ENCODE results near the gene MSI1.

Gene MSI1

DNA sequence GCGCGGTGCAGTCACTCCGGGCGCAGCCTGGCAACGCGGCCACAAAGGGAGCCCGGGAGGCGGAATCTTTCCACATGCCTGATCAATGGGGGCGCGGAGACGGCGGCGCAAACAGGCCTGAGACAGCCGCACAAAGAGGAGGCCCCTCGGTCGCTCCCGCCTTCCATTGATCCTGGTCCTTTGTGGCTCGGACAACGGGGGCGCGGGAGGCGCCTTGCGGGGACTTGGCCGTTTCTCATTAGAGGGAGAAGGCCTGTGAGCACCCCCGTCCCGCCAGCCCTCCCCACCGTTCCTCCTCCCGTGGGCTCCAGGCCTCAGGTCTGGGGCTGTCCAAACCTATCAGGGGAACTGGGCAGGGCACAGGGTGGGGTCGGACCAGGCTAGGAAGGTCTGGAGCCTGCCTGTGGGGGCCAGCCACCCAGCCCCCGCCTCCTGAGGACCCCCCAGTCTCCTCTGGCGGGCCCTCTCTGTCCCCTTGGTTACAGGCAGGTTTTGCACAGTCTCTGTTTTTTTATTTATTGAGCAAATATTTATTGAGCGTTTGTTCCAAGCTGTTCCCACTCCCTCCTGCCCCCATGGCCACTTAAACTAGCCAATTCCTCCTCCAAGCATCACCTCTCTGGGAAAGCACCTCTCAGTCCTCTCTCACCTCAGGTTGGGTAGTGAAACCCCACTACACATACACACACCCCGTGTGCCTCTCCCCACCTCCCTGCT, 29.0 kb upstream of the MSI1 start:
- peak; percentile 37 to 68 for DNase-seq (ENCODE audit: low read depth in 1 of 2, low spot score in 1 of 2)
- in situ Hi-C loops (cut with HindIII; ENCODE audit: low pct_unique_long_range_greater_than_20kb, low sequenced_read_pairs) = no loop called here
- no peak for TF ChIP-seq JUND (IDR thresholded peaks at IDR 0.05; ENCODE audit: low read depth)

DNA sequence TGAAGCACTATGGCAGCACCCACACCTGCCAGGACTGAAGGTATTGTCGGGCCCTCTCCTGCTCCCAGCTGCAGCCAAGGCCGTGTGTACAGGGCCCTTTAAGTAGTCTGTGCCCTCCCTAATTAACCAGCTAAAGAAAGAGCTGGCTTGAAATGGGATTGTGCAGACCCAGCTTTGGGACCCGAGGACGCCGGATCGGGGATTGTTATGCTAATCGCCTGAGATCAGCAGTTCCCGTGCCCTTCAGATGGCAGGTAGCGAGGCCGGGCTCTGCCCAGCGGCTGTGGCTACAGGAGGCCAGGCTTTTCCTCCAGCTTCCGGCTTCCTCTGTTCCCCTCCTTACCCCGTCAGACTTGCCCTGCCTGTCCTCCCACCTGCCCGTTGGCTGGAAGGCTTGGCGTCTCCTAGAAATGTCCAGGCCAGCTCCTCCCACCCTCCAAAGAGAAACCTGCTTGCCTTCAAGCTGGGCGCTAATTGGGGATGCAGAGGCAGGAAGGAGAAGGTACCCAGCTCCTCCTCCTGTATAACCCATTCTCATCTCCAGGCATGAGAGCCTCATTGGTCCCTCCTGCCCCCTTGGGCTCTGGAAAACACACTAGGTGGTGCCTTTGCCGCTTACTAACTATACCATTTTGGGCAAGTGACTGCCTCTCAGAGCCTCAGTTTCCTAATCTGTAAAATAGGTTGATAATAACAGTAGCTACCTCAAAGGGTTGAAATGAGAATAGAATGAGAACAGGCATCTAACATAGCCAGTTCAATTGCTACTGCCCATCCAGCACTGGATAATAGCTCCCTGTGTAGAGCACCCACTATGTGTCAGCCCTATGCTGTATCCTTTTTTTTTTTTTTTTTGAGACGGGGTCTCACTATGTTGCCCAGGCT, 25.8 kb upstream of the MSI1 start:
- no peak for TF ChIP-seq JUND (IDR thresholded peaks at IDR 0.05; ENCODE audit: low read depth)
- peak; percentile 81 to 99 for DNase-seq (ENCODE audit: low read depth in 1 of 2, low spot score in 1 of 2)
- in situ Hi-C loops (cut with HindIII; ENCODE audit: low pct_unique_long_range_greater_than_20kb, low sequenced_read_pairs) = no loop called here

GRCh38 chr12:120390540-120391120, 21.7 kb upstream of the MSI1 start:
- in situ Hi-C loops (cut with HindIII; ENCODE audit: low pct_unique_long_range_greater_than_20kb, low sequenced_read_pairs) = no loop called here
- no peak for TF ChIP-seq JUND (IDR thresholded peaks at IDR 0.05; ENCODE audit: low read depth)

GRCh38 chr12:120388691-120389481, 19.9 kb upstream of the MSI1 start:
- in situ Hi-C loops (cut with HindIII; ENCODE audit: low pct_unique_long_range_greater_than_20kb, low sequenced_read_pairs) = no loop called here
- DNase-seq (ENCODE audit: low read depth in 1 of 2, low spot score in 1 of 2) = no peak

More at GRCh38 chr12:120390540-120391120, 21.7 kb upstream of the MSI1 start:
- DNase-seq (ENCODE audit: low read depth in 1 of 2, low spot score in 1 of 2) = no peak

GRCh38 chr12:120381752-120382419, 12.9 kb upstream of the MSI1 start:
- no peak for DNase-seq (ENCODE audit: low read depth in 1 of 2, low spot score in 1 of 2)
- no peak for TF ChIP-seq JUND (IDR thresholded peaks at IDR 0.05; ENCODE audit: low read depth)
- in situ Hi-C loops (cut with HindIII; ENCODE audit: low pct_unique_long_range_greater_than_20kb, low sequenced_read_pairs) = no loop called here

More at GRCh38 chr12:120388691-120389481, 19.9 kb upstream of the MSI1 start:
- no peak for TF ChIP-seq JUND (IDR thresholded peaks at IDR 0.05; ENCODE audit: low read depth)

- TF ChIP-seq JUND (IDR thresholded peaks at IDR 0.05; ENCODE audit: low read depth) = no peak
- DNase-seq (ENCODE audit: low read depth in 1 of 2, low spot score in 1 of 2) = no peak
- in situ Hi-C loops (cut with HindIII; ENCODE audit: low pct_unique_long_range_greater_than_20kb, low sequenced_read_pairs) = no loop called here
Measured at GRCh38 chr12:120378036-120378435, 9.1 kb upstream of the MSI1 start.

DNA sequence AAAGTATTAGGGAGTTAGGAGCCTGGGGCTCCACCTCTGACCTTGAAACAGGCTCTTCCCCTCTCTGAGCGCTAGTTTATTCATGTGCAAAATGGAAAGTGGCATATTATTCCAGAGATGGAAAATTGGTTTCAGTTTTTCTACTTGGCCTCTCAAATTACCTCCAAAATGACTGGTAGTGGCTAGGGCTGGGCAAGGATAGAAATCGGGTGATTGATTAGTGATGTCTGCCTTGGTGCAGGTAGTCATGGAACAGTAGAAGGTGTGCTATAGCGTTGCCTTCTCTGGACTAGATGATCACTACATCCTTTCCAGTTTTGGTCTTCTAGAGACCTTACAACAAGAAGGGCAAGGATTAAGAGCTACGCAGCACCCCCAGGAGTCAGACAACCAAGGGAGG, 8.6 kb upstream of the MSI1 start:
- in situ Hi-C loops (cut with HindIII; ENCODE audit: low pct_unique_long_range_greater_than_20kb, low sequenced_read_pairs) = no loop called here
- no peak for TF ChIP-seq JUND (IDR thresholded peaks at IDR 0.05; ENCODE audit: low read depth)
- peak in 1 of 2 experiments; percentile 44 for DNase-seq (ENCODE audit: low read depth in 1 of 2, low spot score in 1 of 2)

DNA sequence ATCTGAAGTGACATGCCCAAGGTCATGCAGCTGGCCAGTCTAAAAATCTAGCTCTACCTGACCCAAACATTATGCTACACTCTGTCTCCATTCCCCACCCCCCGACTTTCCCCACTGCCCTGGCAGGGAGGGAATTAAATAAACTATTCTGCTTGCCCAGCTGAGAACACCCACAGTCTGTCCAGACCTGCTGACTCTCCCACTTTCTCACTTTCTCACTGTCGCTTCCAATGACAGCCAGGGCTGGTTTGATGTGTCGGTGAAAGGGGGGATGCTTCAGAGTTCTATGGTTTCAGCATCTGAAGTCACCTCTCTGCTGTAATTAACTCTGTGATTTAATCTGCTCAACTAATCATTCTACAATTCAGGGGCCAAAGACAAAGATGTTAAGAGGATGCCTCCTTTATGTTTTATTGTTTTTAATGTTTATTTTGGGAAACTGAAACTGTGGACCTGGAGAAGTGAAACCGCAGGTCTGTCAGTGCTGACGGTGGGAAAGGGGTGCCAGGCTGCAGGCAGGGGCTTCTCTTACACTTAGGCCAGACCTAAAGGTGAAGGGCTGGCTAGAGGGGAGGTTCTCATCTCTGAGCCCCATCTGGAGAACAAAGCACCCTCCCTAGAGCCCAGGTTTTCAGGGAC, 8.1 kb upstream of the MSI1 start:
- DNase-seq (ENCODE audit: low read depth in 1 of 2, low spot score in 1 of 2) = no peak
- in situ Hi-C loops (cut with HindIII; ENCODE audit: low pct_unique_long_range_greater_than_20kb, low sequenced_read_pairs) = no loop called here
- TF ChIP-seq JUND (IDR thresholded peaks at IDR 0.05; ENCODE audit: low read depth) = no peak

DNA sequence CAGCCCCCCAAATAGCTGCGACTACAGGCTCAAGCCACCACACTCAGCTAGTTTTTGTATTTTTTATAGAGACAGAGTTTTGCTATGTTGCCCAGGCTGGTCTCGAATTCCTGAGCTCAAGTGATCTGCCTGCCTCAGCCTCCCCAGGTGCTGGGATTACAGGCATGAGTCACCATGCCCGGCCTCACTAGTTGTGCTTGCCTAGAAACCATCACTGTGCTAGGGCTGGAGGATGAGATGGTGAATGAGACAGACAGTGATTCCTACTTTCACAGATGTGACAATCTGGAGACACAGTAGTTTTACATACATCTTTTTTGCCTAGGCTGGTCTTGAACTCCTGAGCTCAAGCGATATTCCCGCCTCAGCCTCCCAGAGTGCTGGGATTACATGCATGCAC, 7.5 kb upstream of the MSI1 start:
- in situ Hi-C loops (cut with HindIII; ENCODE audit: low pct_unique_long_range_greater_than_20kb, low sequenced_read_pairs) = no loop called here
- no peak for TF ChIP-seq JUND (IDR thresholded peaks at IDR 0.05; ENCODE audit: low read depth)
- no peak for DNase-seq (ENCODE audit: low read depth in 1 of 2, low spot score in 1 of 2)

DNA sequence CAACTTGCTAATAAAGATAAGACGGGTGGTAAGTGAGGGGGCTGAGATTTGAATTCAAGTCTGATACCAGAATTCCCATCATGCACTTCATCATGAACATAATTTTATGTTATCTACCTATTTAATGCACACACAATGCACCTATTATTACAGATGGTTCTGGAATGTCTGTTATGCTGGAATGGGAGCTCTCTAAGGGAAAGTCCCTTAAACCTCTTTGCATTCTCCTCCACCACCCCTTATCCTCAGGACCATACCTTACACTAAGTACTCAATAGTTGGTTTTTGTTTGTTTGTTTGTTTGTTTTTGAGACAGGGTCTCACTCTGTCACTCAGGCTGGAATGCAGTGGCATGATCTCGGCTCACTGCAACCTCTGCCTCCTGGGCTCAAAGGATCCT, 7.0 kb upstream of the MSI1 start:
- no peak for TF ChIP-seq JUND (IDR thresholded peaks at IDR 0.05; ENCODE audit: low read depth)
- no peak for DNase-seq (ENCODE audit: low read depth in 1 of 2, low spot score in 1 of 2)
- in situ Hi-C loops (cut with HindIII; ENCODE audit: low pct_unique_long_range_greater_than_20kb, low sequenced_read_pairs) = no loop called here

GRCh38 chr12:120373683-120374082, 4.7 kb upstream of the MSI1 start:
- no peak for TF ChIP-seq JUND (IDR thresholded peaks at IDR 0.05; ENCODE audit: low read depth)
- in situ Hi-C loops (cut with HindIII; ENCODE audit: low pct_unique_long_range_greater_than_20kb, low sequenced_read_pairs) = no loop called here
- DNase-seq (ENCODE audit: low read depth in 1 of 2, low spot score in 1 of 2) = no peak
